ENCODE data around the gene FBXO22.
"Not testable (repeated sequence)": the region's sequence is repeated elsewhere in the genome, so short reads cannot be mapped to it uniquely, and the experiment has no call there.

FBXO22 gene

GRCh38 chr15:75903331-75904239, at the start of gene FBXO22:
Gene FBXO22, plus strand, starts transcription at chr15:75903878. Its CDS starts 86 bp downstream, at chr15:75903964.
- peak; percentile 21 for DNase-seq

- no peak for DNase-seq
Observed at GRCh38 chr15:75857886-75858285, 45.8 kb upstream of the FBXO22 start.

GRCh38 chr15:75861750-75862402, 41.8 kb upstream of the FBXO22 start:
- DNase-seq: no peak

- DNase-seq: no peak
Observed at GRCh38 chr15:75862796-75863195, 40.9 kb upstream of the FBXO22 start.

- DNase-seq: no peak
Observed at GRCh38 chr15:75864213-75865059, 39.2 kb upstream of the FBXO22 start.

- not testable (repeated sequence) for DNase-seq
Observed at GRCh38 chr15:75866045-75866444, 37.6 kb upstream of the FBXO22 start.

GRCh38 chr15:75866916-75867315, 36.8 kb upstream of the FBXO22 start:
- DNase-seq: no peak

GRCh38 chr15:75867449-75867848, 36.2 kb upstream of the FBXO22 start:
- DNase-seq: no peak

GRCh38 chr15:75868019-75868418, 35.7 kb upstream of the FBXO22 start:
- no peak for DNase-seq

- DNase-seq: no peak
Observed at GRCh38 chr15:75869446-75869845, 34.2 kb upstream of the FBXO22 start.

- DNase-seq: not testable (repeated sequence)
Observed at GRCh38 chr15:75871589-75871988, 32.1 kb upstream of the FBXO22 start.

GRCh38 chr15:75872403-75872990, 31.2 kb upstream of the FBXO22 start:
- DNase-seq: no peak

GRCh38 chr15:75884041-75884440, 19.6 kb upstream of the FBXO22 start:
- no peak for DNase-seq

GRCh38 chr15:75887178-75887577, 16.5 kb upstream of the FBXO22 start:
- DNase-seq: no peak

- DNase-seq: no peak
Observed at GRCh38 chr15:75891895-75892294, 11.8 kb upstream of the FBXO22 start.

- no peak for DNase-seq
Observed at GRCh38 chr15:75895731-75896130, 7.9 kb upstream of the FBXO22 start.

GRCh38 chr15:75900577-75900976, 3.1 kb upstream of the FBXO22 start:
- DNase-seq: no peak

GRCh38 chr15:75902129-75902557, 1.5 kb upstream of the FBXO22 start:
- DNase-seq: no peak

GRCh38 chr15:75905231-75905630, 1.6 kb downstream of the FBXO22 start:
- DNase-seq: no peak

GRCh38 chr15:75910355-75910754, 6.7 kb downstream of the FBXO22 start:
- not testable (repeated sequence) for DNase-seq

- no peak for DNase-seq
Observed at GRCh38 chr15:75916978-75917377, 13.3 kb downstream of the FBXO22 start.

GRCh38 chr15:75918135-75918534, 14.5 kb downstream of the FBXO22 start:
- DNase-seq: no peak

GRCh38 chr15:75920079-75920478, 16.4 kb downstream of the FBXO22 start:
- no peak for DNase-seq

Measured in cortex of kidney (tissue), 1 donor.